ENCODE data around the gene UMAD1.

Gene UMAD1

DNA sequence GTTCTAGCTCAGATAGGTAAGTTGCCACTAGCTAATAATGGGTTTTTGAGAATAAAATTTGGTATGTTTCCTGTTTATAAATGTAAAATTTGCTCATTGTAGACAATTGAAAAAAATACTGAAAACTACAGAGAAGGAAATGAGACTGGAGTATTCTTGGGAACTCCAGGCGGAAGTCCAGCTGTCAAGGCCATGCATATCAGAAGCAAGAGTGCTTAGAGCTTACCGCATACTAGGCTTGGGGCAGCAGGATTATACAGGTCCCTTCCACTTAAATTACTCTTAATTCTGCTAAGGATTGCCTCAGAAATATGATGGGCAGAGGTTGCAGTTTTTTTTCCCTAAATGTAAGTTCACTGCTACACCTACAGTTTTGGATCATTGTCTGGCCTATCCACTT, 26.6 kb downstream of the UMAD1 start:
- no peak for ATAC-seq
- TF ChIP-seq CSDC2 (CRISPR knock-in tag; IDR thresholded peaks at IDR 0.05) (no peak), ZNF565 (CRISPR knock-in tag; conservative IDR thresholded peaks at IDR 0.05; ENCODE audit: low read depth) (no peak), ZNF70 (CRISPR knock-in tag; IDR thresholded peaks at IDR 0.05) (no peak), ISL1 (CRISPR knock-in tag; IDR thresholded peaks at IDR 0.05) (no peak), PPARA (CRISPR knock-in tag; IDR thresholded peaks at IDR 0.05; ENCODE audit: borderline replicate concordance) (no peak), RARB (CRISPR knock-in tag; IDR thresholded peaks at IDR 0.05) (no peak), ZFP3 (CRISPR knock-in tag; IDR thresholded peaks at IDR 0.05) (no peak), OSR1 (CRISPR knock-in tag; IDR thresholded peaks at IDR 0.05) (no peak), ESRRG (CRISPR knock-in tag; IDR thresholded peaks at IDR 0.05) (no peak), GLIS3 (CRISPR knock-in tag; IDR thresholded peaks at IDR 0.05) (no peak), SNAI2 (CRISPR knock-in tag; IDR thresholded peaks at IDR 0.05) (no peak), ZFP30 (CRISPR knock-in tag; IDR thresholded peaks at IDR 0.05) (no peak), ZNF8 (CRISPR knock-in tag; IDR thresholded peaks at IDR 0.05) (no peak), ZC3H10 (CRISPR knock-in tag; IDR thresholded peaks at IDR 0.05) (no peak), TOX (CRISPR knock-in tag; IDR thresholded peaks at IDR 0.05; ENCODE audit: borderline replicate concordance) (no peak)
- TF ChIP-seq, protein P1, sequence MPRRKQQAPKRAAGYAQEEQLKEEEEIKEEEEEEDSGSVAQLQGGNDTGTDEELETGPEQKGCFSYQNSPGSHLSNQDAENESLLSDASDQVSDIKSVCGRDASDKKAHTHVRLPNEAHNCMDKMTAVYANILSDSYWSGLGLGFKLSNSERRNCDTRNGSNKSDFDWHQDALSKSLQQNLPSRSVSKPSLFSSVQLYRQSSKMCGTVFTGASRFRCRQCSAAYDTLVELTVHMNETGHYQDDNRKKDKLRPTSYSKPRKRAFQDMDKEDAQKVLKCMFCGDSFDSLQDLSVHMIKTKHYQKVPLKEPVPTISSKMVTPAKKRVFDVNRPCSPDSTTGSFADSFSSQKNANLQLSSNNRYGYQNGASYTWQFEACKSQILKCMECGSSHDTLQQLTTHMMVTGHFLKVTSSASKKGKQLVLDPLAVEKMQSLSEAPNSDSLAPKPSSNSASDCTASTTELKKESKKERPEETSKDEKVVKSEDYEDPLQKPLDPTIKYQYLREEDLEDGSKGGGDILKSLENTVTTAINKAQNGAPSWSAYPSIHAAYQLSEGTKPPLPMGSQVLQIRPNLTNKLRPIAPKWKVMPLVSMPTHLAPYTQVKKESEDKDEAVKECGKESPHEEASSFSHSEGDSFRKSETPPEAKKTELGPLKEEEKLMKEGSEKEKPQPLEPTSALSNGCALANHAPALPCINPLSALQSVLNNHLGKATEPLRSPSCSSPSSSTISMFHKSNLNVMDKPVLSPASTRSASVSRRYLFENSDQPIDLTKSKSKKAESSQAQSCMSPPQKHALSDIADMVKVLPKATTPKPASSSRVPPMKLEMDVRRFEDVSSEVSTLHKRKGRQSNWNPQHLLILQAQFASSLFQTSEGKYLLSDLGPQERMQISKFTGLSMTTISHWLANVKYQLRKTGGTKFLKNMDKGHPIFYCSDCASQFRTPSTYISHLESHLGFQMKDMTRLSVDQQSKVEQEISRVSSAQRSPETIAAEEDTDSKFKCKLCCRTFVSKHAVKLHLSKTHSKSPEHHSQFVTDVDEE (CRISPR knock-in tag; IDR thresholded peaks at IDR 0.05) = no peak
- TF ChIP-seq, protein P2, sequence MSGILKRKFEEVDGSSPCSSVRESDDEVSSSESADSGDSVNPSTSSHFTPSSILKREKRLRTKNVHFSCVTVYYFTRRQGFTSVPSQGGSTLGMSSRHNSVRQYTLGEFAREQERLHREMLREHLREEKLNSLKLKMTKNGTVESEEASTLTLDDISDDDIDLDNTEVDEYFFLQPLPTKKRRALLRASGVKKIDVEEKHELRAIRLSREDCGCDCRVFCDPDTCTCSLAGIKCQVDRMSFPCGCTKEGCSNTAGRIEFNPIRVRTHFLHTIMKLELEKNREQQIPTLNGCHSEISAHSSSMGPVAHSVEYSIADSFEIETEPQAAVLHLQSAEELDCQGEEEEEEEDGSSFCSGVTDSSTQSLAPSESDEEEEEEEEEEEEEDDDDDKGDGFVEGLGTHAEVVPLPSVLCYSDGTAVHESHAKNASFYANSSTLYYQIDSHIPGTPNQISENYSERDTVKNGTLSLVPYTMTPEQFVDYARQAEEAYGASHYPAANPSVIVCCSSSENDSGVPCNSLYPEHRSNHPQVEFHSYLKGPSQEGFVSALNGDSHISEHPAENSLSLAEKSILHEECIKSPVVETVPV (CRISPR knock-in tag; IDR thresholded peaks at IDR 0.05) = no peak
- TF ChIP-seq, protein P3, sequence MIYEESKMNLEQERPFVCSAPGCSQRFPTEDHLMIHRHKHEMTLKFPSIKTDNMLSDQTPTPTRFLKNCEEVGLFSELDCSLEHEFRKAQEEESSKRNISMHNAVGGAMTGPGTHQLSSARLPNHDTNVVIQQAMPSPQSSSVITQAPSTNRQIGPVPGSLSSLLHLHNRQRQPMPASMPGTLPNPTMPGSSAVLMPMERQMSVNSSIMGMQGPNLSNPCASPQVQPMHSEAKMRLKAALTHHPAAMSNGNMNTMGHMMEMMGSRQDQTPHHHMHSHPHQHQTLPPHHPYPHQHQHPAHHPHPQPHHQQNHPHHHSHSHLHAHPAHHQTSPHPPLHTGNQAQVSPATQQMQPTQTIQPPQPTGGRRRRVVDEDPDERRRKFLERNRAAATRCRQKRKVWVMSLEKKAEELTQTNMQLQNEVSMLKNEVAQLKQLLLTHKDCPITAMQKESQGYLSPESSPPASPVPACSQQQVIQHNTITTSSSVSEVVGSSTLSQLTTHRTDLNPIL (CRISPR knock-in tag; IDR thresholded peaks at IDR 0.05; ENCODE audit: low read depth) = no peak
- TF ChIP-seq, protein P4, sequence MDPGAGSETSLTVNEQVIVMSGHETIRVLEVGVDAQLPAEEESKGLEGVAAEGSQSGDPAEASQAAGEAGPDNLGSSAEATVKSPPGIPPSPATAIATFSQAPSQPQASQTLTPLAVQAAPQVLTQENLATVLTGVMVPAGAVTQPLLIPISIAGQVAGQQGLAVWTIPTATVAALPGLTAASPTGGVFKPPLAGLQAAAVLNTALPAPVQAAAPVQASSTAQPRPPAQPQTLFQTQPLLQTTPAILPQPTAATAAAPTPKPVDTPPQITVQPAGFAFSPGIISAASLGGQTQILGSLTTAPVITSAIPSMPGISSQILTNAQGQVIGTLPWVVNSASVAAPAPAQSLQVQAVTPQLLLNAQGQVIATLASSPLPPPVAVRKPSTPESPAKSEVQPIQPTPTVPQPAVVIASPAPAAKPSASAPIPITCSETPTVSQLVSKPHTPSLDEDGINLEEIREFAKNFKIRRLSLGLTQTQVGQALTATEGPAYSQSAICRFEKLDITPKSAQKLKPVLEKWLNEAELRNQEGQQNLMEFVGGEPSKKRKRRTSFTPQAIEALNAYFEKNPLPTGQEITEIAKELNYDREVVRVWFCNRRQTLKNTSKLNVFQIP (CRISPR knock-in tag; IDR thresholded peaks at IDR 0.05; ENCODE audit: borderline replicate concordance, low read depth) = no peak
- TF ChIP-seq, protein P5, sequence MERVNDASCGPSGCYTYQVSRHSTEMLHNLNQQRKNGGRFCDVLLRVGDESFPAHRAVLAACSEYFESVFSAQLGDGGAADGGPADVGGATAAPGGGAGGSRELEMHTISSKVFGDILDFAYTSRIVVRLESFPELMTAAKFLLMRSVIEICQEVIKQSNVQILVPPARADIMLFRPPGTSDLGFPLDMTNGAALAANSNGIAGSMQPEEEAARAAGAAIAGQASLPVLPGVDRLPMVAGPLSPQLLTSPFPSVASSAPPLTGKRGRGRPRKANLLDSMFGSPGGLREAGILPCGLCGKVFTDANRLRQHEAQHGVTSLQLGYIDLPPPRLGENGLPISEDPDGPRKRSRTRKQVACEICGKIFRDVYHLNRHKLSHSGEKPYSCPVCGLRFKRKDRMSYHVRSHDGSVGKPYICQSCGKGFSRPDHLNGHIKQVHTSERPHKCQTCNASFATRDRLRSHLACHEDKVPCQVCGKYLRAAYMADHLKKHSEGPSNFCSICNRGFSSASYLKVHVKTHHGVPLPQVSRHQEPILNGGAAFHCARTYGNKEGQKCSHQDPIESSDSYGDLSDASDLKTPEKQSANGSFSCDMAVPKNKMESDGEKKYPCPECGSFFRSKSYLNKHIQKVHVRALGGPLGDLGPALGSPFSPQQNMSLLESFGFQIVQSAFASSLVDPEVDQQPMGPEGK (CRISPR knock-in tag; IDR thresholded peaks at IDR 0.05; ENCODE audit: borderline replicate concordance) = no peak

DNA sequence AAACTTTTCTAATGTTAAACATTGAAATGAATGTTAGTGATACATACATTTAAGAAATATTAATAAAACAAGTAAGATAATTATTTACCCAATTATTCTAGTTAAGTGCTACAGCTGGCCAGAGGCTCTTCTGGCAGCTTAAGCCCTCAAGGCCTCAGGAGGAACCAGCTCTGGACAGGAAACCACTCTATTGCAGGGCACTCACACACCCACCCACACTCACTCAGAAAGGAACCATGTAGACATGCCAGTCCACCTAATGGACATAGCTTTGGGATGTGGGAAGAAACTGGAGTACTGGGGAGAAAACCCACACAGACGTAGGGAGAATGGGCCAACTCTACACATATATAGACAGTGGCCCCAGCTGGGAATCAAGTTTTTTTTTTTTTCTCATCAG, 28.2 kb downstream of the UMAD1 start:
- ATAC-seq = no peak
- TF ChIP-seq TCF4 (CRISPR knock-in tag; IDR thresholded peaks at IDR 0.05; ENCODE audit: borderline replicate concordance) (no peak), OSR1 (CRISPR knock-in tag; IDR thresholded peaks at IDR 0.05) (no peak), ISL1 (CRISPR knock-in tag; IDR thresholded peaks at IDR 0.05) (no peak)

DNA sequence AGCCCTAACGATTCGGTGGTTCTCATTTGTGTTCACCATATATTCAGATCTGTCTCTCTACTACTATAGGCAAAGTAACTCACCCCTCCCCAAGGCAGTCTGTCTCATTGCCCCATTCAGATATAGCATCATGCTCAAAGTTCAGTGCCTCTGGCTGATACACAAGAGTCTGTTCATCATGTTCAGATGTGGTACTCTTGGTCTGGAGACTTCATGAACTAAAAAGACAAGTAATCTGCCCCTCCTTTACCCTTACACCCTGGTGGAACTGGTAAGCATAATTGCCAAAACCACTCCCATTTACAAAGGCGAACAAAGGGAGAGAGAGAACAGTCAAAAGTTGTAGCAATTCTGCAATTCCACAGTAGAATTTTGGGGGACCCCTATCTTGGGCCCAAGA, 29.9 kb downstream of the UMAD1 start:
- ATAC-seq = no peak
- TF ChIP-seq SNAI2 (CRISPR knock-in tag; IDR thresholded peaks at IDR 0.05) (no peak), ZFP3 (CRISPR knock-in tag; IDR thresholded peaks at IDR 0.05) (no peak), ZFP30 (CRISPR knock-in tag; IDR thresholded peaks at IDR 0.05) (no peak), BACH2 (CRISPR knock-in tag; IDR thresholded peaks at IDR 0.05; ENCODE audit: borderline replicate concordance) (no peak)
- TF ChIP-seq, protein P3 (CRISPR knock-in tag; IDR thresholded peaks at IDR 0.05; ENCODE audit: low read depth) = no peak
- TF ChIP-seq, protein P2 (CRISPR knock-in tag; IDR thresholded peaks at IDR 0.05) = no peak
- TF ChIP-seq, protein P4 (CRISPR knock-in tag; IDR thresholded peaks at IDR 0.05; ENCODE audit: borderline replicate concordance, low read depth) = no peak

All from SK-N-SH treated with all-trans-retinoic acid at 6 μM for 48 hours (cell line).